Activated CD4-positive, alpha-beta T cell treated with anti-CD3 and anti-CD28 coated beads, Interleukin-2, amount 50 U/mL, for 48 hours (primary cell): ENCODE measurements around the gene MAPK14.
"Not testable (repeated sequence)": the region's sequence is repeated elsewhere in the genome, so short reads cannot be mapped to it uniquely, and the experiment has no call there.

Experiments used
- DNase-seq, 2 experiments: peaks; one replicate each; pipeline ENCODE4 v3.0.0-alpha.2; 2020

The MAPK14 gene

GRCh38 chr6:36109092-36109491, 81.5 kb downstream of the MAPK14 start:
- DNase-seq: no peak

- DNase-seq: no peak
These were observed 82.4 kb downstream of the MAPK14 start for GRCh38 chr6:36110050-36110449.

- DNase-seq: no peak
These were observed 83.3 kb downstream of the MAPK14 start for GRCh38 chr6:36110863-36111262.

- no peak for DNase-seq
These were observed 83.9 kb downstream of the MAPK14 start for GRCh38 chr6:36111526-36111925.

- no peak for DNase-seq
These were observed 85.4 kb downstream of the MAPK14 start for GRCh38 chr6:36113049-36113448.

GRCh38 chr6:36113703-36114102, 86.1 kb downstream of the MAPK14 start:
- no peak for DNase-seq

- DNase-seq: no peak
These were observed 87.3 kb downstream of the MAPK14 start for GRCh38 chr6:36114798-36115408.

- no peak for DNase-seq
These were observed 87.8 kb downstream of the MAPK14 start for GRCh38 chr6:36115412-36115811.

GRCh38 chr6:36116066-36116864, 88.7 kb downstream of the MAPK14 start:
- no peak for DNase-seq

GRCh38 chr6:36116943-36117342, 89.3 kb downstream of the MAPK14 start:
- no peak for DNase-seq

- no peak for DNase-seq
These were observed 90.3 kb downstream of the MAPK14 start for GRCh38 chr6:36117658-36118549.

- peak; percentile 40 to 52 for DNase-seq
These were observed 91.0 kb downstream of the MAPK14 start for GRCh38 chr6:36118550-36119107.

- DNase-seq: no peak
These were observed 91.6 kb downstream of the MAPK14 start for GRCh38 chr6:36119209-36119608.

GRCh38 chr6:36120018-36120417, 92.4 kb downstream of the MAPK14 start:
- no peak for DNase-seq

GRCh38 chr6:36120539-36120938, 92.9 kb downstream of the MAPK14 start:
- peak; percentile 67 to 76 for DNase-seq

GRCh38 chr6:36120979-36121786, 93.6 kb downstream of the MAPK14 start:
- DNase-seq: peak; percentile 66 to 72

GRCh38 chr6:36121787-36122494, 94.3 kb downstream of the MAPK14 start:
- no peak for DNase-seq

- no peak for DNase-seq
These were observed 95.1 kb downstream of the MAPK14 start for GRCh38 chr6:36122495-36123269.

GRCh38 chr6:36123270-36124139, 95.9 kb downstream of the MAPK14 start:
- peak; percentile 91 to 93 for DNase-seq

GRCh38 chr6:36124346-36124745, 96.7 kb downstream of the MAPK14 start:
- not testable (repeated sequence) for DNase-seq
